ENCODE data around the gene SGF29. TPM values are rescaled to one million over a fixed set of nuclear protein-coding genes. Genes with fewer than 3 reads are reported as not detected.

SGF29 gene
- total RNA-seq: 6.1 and 11.8 TPM in 2 replicates

- DNase-seq (ENCODE audit: low read depth): peak; percentile 80
These were observed at the start of gene SGF29 for GRCh38 chr16:28553776-28554633. SGF29 (plus strand) TSS chr16:28553920; CDS start chr16:28581070, 27,150 bp downstream.

GRCh38 chr16:28504707-28505404, 48.9 kb upstream of the SGF29 start:
- DNase-seq (ENCODE audit: low read depth): peak; percentile 64

GRCh38 chr16:28505489-28506137, 48.1 kb upstream of the SGF29 start:
- peak; percentile 24 for DNase-seq (ENCODE audit: low read depth)

- no peak for DNase-seq (ENCODE audit: low read depth)
These were observed 42.7 kb upstream of the SGF29 start for GRCh38 chr16:28511031-28511430.

- no peak for DNase-seq (ENCODE audit: low read depth)
These were observed 41.6 kb upstream of the SGF29 start for GRCh38 chr16:28511801-28512789.

GRCh38 chr16:28513484-28514181, 40.1 kb upstream of the SGF29 start:
- no peak for DNase-seq (ENCODE audit: low read depth)

- no peak for DNase-seq (ENCODE audit: low read depth)
These were observed 39.5 kb upstream of the SGF29 start for GRCh38 chr16:28514246-28514645.

GRCh38 chr16:28520672-28521071, 33.0 kb upstream of the SGF29 start:
- no peak for DNase-seq (ENCODE audit: low read depth)

GRCh38 chr16:28521436-28521835, 32.3 kb upstream of the SGF29 start:
- no peak for DNase-seq (ENCODE audit: low read depth)

GRCh38 chr16:28522792-28523191, 30.9 kb upstream of the SGF29 start:
- DNase-seq (ENCODE audit: low read depth): no peak

- DNase-seq (ENCODE audit: low read depth): no peak
These were observed 29.0 kb upstream of the SGF29 start for GRCh38 chr16:28524681-28525171.

GRCh38 chr16:28526201-28527099, 27.3 kb upstream of the SGF29 start:
- DNase-seq (ENCODE audit: low read depth): no peak

- DNase-seq (ENCODE audit: low read depth): peak; percentile 90
These were observed 26.5 kb upstream of the SGF29 start for GRCh38 chr16:28527100-28527785.

GRCh38 chr16:28527985-28528384, 25.7 kb upstream of the SGF29 start:
- no peak for DNase-seq (ENCODE audit: low read depth)

- DNase-seq (ENCODE audit: low read depth): no peak
These were observed 25.3 kb upstream of the SGF29 start for GRCh38 chr16:28528463-28528867.

GRCh38 chr16:28529124-28529523, 24.6 kb upstream of the SGF29 start:
- no peak for DNase-seq (ENCODE audit: low read depth)

- peak; percentile 18 for DNase-seq (ENCODE audit: low read depth)
These were observed 21.7 kb upstream of the SGF29 start for GRCh38 chr16:28531777-28532744.
